OCI-LY7 (cell line): ENCODE measurements around the gene SYCP2. TPM values are rescaled to one million over a fixed set of nuclear protein-coding genes. Genes with fewer than 3 reads are reported as not detected.

Experiments
- BruUV-seq: library from RNA; stranded (reverse); fragments of 400-500 nt; replicated peaks from 2 replicates; lab custom pipeline; 2021; lab: Mats Ljungman, UMichigan
- CTCF ChIA-PET: fragments of 300-600 bp; sonication (Branson Sonifier 250); formaldehyde crosslinking; loops from one replicate; lab custom pipeline; 2022; ENCODE audit warnings: antibody characterized with exemption; ENCODE audit not compliant: unreplicated experiment; lab: Charles Lee
- POLR2A ChIA-PET: fragments of 300-600 bp; sonication (Branson Sonifier 250); formaldehyde crosslinking; loops from one replicate; lab custom pipeline; 2022; ENCODE audit warnings: antibody characterized with exemption; lab: Charles Lee
- DNase-seq: peaks from one replicate; pipeline ENCODE4 v3.0.0-alpha.2; 2015; ENCODE audit warnings: low spot score
- H2AFZ ChIP-seq: fragments of 200-600 bp; sonication (generic), shearing (Covaris generic); 2 replicates; pipeline ENCODE4 v1.6.1; 2014; ENCODE audit warnings: mild to moderate bottlenecking, antibody characterized with exemption, low read length, moderate library complexity
- H3K27ac ChIP-seq: fragments of 200-600 bp; sonication (generic); 2 replicates; pipeline ENCODE4 v1.5.1; 2014; ENCODE audit warnings: mixed run types, low read depth, mild to moderate bottlenecking, moderate library complexity, low read length, inconsistent platforms; ENCODE audit not compliant: poor library complexity, severe bottlenecking
- H3K36me3 ChIP-seq: fragments of 200-600 bp; sonication (generic); 2 replicates; pipeline ENCODE4 v1.6.1; 2014; ENCODE audit warnings: mild to moderate bottlenecking, antibody characterized with exemption, low read length, moderate library complexity, mixed read lengths; ENCODE audit not compliant: insufficient read depth
- H3K4me1 ChIP-seq: fragments of 200-600 bp; sonication (generic); 2 replicates; pipeline ENCODE4 v1.5.1; 2014; ENCODE audit warnings: mild to moderate bottlenecking, low read length; ENCODE audit not compliant: insufficient read depth, poor library complexity, severe bottlenecking
- H3K4me2 ChIP-seq: fragments of 200-600 bp; sonication (generic); 2 replicates; pipeline ENCODE4 v1.6.1; 2014; ENCODE audit warnings: mild to moderate bottlenecking, low read length
- H3K4me3 ChIP-seq: fragments of 200-600 bp; sonication (generic); 2 replicates; pipeline ENCODE4 v1.5.1; 2014; ENCODE audit warnings: mild to moderate bottlenecking, low read depth, low read length; ENCODE audit not compliant: poor library complexity, severe bottlenecking
- H3K79me2 ChIP-seq: fragments of 200-600 bp; sonication (generic); 2 replicates; pipeline ENCODE4 v1.6.1; 2016; ENCODE audit warnings: low read depth, mild to moderate bottlenecking, low read length, moderate library complexity, mixed read lengths; ENCODE audit not compliant: insufficient read depth
- H3K9me2 ChIP-seq: fragments of 200-600 bp; sonication (generic); 2 replicates; pipeline ENCODE4 v1.6.1; 2016; ENCODE audit warnings: mild to moderate bottlenecking, low read length, mixed read lengths; ENCODE audit not compliant: insufficient read depth
- H3K9me3 ChIP-seq: fragments of 200-600 bp; sonication (generic); 2 replicates; pipeline ENCODE4 v1.6.1; 2014; ENCODE audit warnings: mild to moderate bottlenecking, mixed run types, low read length, mixed read lengths
- H4K20me1 ChIP-seq: fragments of 200-600 bp; sonication (generic); 2 replicates; pipeline ENCODE4 v1.6.1; 2014; ENCODE audit warnings: mild to moderate bottlenecking, antibody characterized with exemption, low read length, moderate library complexity, mixed read lengths; ENCODE audit not compliant: insufficient read depth
- CTCF ChIP-seq: fragments of 200-600 bp; sonication (generic); conservative IDR thresholded peaks from 2 replicates; pipeline ENCODE4 v1.5.1; 2014; ENCODE audit warnings: mild to moderate bottlenecking, antibody characterized with exemption, low read length, moderate library complexity, mixed read lengths
- EZH2phosphoT487 ChIP-seq: fragments of 200-600 bp; sonication (generic); IDR thresholded peaks from 2 replicates; pipeline ENCODE4 v1.6.1; 2018; ENCODE audit warnings: low read depth, borderline replicate concordance, mild to moderate bottlenecking, mixed run types, antibody characterized with exemption, low read length, moderate library complexity, mixed read lengths
- intact Hi-C: fragments of 100-400 bp; cut with micrococcal nuclease; formaldehyde crosslinking; loops from one replicate; pipeline ENCODE4 v1.10.0; 2022; ENCODE audit not compliant: unreplicated experiment
- total RNA-seq, 2 experiments: library from RNA; depleted of rRNA in 1 of 2; stranded (reverse); fragments of >200 nt in 1 of 2; shearing (Covaris generic) in 1 of 2; gene quantifications; 2 replicates each; pipeline ENCODE4 v1.2.3, GENCODE V29; 2014 to 2022

SYCP2 gene
- total RNA-seq, 2 experiments from 2014 or later, result 0.19 to 0.38 TPM

- CTCF ChIA-PET, result no interaction called here
- Histone ChIP-seq H3K79me2 (no peaks in the 10 kb centered on the region), H3K9me2 (no peaks in the 10 kb centered on the region), H3K4me1 (no peaks in the 10 kb centered on the region), H3K4me3 (no peak overlapping the region), H3K27ac (no peak overlapping the region), H3K36me3 (no peaks in the 10 kb centered on the region), H3K4me2 (no peak overlapping the region), H2AFZ (no peak overlapping the region), H4K20me1 (no peaks in the 10 kb centered on the region), H3K9me3 (no peaks in the 10 kb centered on the region)
- TF ChIP-seq EZH2phosphoT487 (no peak), CTCF (no peak)
- intact Hi-C loops, result no loop called here
- no TSS peak for BruUV-seq
- POLR2A ChIA-PET, result interaction anchor here (0.6 kb wide), 1 partner anchor 66 kb away, joined by 4 read pairs; no protein-coding TSS in a partner anchor
- DNase-seq, result no peak
Measured at GRCh38 chr20:59831024-59831915, 102.2 kb downstream of the SYCP2 start.

- no peak for DNase-seq
- H3K27ac ChIP-seq, result no peak overlapping the region
- no peaks in the 10 kb centered on the region for H3K9me2 ChIP-seq
- no peaks in the 10 kb centered on the region for H3K79me2 ChIP-seq
- H3K36me3 ChIP-seq, result no peaks in the 10 kb centered on the region
- POLR2A ChIA-PET, result no interaction called here
- CTCF ChIA-PET, result no interaction called here
- TF ChIP-seq EZH2phosphoT487 (no peak), CTCF (no peak)
- H3K4me3 ChIP-seq, result no peak overlapping the region
- intact Hi-C loops, result no loop called here
- BruUV-seq, result no TSS peak
- H2AFZ ChIP-seq, result no peak overlapping the region
- no peaks in the 10 kb centered on the region for H3K4me1 ChIP-seq
- H4K20me1 ChIP-seq, result no peaks in the 10 kb centered on the region
- H3K9me3 ChIP-seq, result no peaks in the 10 kb centered on the region
- H3K4me2 ChIP-seq, result no peak overlapping the region
Measured at GRCh38 chr20:59830665-59831023, 102.8 kb downstream of the SYCP2 start.
